H1 (cell line): ENCODE data around the gene CEBPA. TPM values are rescaled to one million over a fixed set of nuclear protein-coding genes. Genes with fewer than 3 reads are reported as not detected.

ENCODE experiments used
- CTCF ChIA-PET: fragments of 300-600 bp; sonication (Branson Sonifier 250); formaldehyde crosslinking; loops from one replicate; lab custom pipeline; 2021; ENCODE audit not compliant: partially characterized antibody; lab: Charles Lee
- POLR2A ChIA-PET: fragments of 300-600 bp; sonication (Branson Sonifier 250); formaldehyde crosslinking; loops from one replicate; lab custom pipeline; 2021; ENCODE audit warnings: inconsistent platforms; ENCODE audit not compliant: partially characterized antibody; lab: Charles Lee
- DNase-seq, 2 experiments: peaks; one replicate each; pipeline versions ENCODE4 v3.0.0 to v3.0.0-alpha.2; 2010 to 2022; ENCODE audit warnings: low spot score in 2 of 2, low read depth in 1 of 2, mixed read lengths in 1 of 2
- FAIRE-seq: peaks from 2 replicates; lab custom pipeline; 2011; peaks lifted over from hg19 to GRCh38; lab: Jason Lieb, UNC
- H2AFZ ChIP-seq: 2 replicates; pipeline ENCODE4 v1.8.1; 2012; ENCODE audit warnings: low read length, inconsistent platforms
- H2AK5ac ChIP-seq: 2 replicates; pipeline ENCODE4 v1.6.1; 2013; ENCODE audit warnings: low read depth, low read length
- H2BK120ac ChIP-seq: replicated peaks from 2 replicates; pipeline ENCODE3; 2013; ENCODE audit warnings: low read depth, low read length, inconsistent platforms
- H2BK12ac ChIP-seq: 2 replicates; pipeline ENCODE4 v1.6.1; 2013; ENCODE audit warnings: low read depth, low read length
- H2BK15ac ChIP-seq: 2 replicates; pipeline ENCODE4 v1.6.1; 2013; ENCODE audit warnings: low read length
- H2BK20ac ChIP-seq: 2 replicates; pipeline ENCODE4 v1.6.1; 2013; ENCODE audit warnings: low read length
- H2BK5ac ChIP-seq: 2 replicates; pipeline ENCODE4 v1.6.1; 2013; ENCODE audit warnings: low read depth, low read length
- H3K14ac ChIP-seq: 2 replicates; pipeline ENCODE4 v1.6.1; 2013; ENCODE audit warnings: inconsistent platforms; ENCODE audit not compliant: insufficient read length
- H3K18ac ChIP-seq: 2 replicates; pipeline ENCODE4 v1.6.1; 2013; ENCODE audit warnings: low read length; ENCODE audit errors: extremely low read depth
- H3K23ac ChIP-seq: 2 replicates; pipeline ENCODE4 v1.6.1; 2013; ENCODE audit warnings: inconsistent platforms; ENCODE audit not compliant: insufficient read length
- H3K23me2 ChIP-seq: 2 replicates; pipeline ENCODE4 v1.6.1; 2013; ENCODE audit warnings: low read depth, low read length
- H3K27ac ChIP-seq: 2 replicates; pipeline ENCODE4 v1.6.1; 2011; ENCODE audit warnings: low read depth, low read length, inconsistent platforms
- H3K27me3 ChIP-seq, 4 experiments: replicated peaks in 1 of 4; 1 replicate in 1 of 4; 2 replicates in 3 of 4; pipeline versions ENCODE4 v1.6.1 to v1.8.1; 2011 to 2013; ENCODE audit warnings: low read length in 3 of 4, mild to moderate bottlenecking in 3 of 4, inconsistent platforms in 2 of 4, mixed read lengths in 2 of 4, moderate library complexity in 1 of 4; ENCODE audit not compliant: control insufficient read depth in 3 of 4, insufficient read depth in 3 of 4; ENCODE audit errors: extremely low read depth in 1 of 4
- H3K36me3 ChIP-seq, 4 experiments: 2 replicates each; pipeline versions ENCODE4 v1.6.1 to v1.8.1; 2011 to 2013; ENCODE audit warnings: mild to moderate bottlenecking in 4 of 4, low read length in 3 of 4, moderate library complexity in 2 of 4, control low read depth in 1 of 4, inconsistent platforms in 1 of 4; ENCODE audit not compliant: insufficient read depth in 4 of 4, control insufficient read depth in 2 of 4
- H3K4ac ChIP-seq: replicated peaks from 2 replicates; pipeline ENCODE3; 2013; ENCODE audit warnings: low read length, low read depth, mixed read lengths, inconsistent platforms; ENCODE audit not compliant: insufficient read length
- H3K4me1 ChIP-seq, 4 experiments: replicated peaks in 1 of 4; 1 replicate in 1 of 4; 2 replicates in 3 of 4; pipeline versions ENCODE4 v1.6.1 to v1.8.1; 2011 to 2013; ENCODE audit warnings: low read length in 3 of 4, inconsistent platforms in 2 of 4, mixed read lengths in 1 of 4; ENCODE audit not compliant: insufficient read depth in 4 of 4, control insufficient read depth in 3 of 4
- H3K4me2 ChIP-seq, 2 experiments: 2 replicates each; pipeline versions ENCODE4 v1.6.1 to v1.8.1; 2011 to 2013; ENCODE audit warnings: low read depth in 2 of 2, low read length in 2 of 2, control low read depth in 1 of 2, inconsistent platforms in 1 of 2, mild to moderate bottlenecking in 1 of 2; ENCODE audit not compliant: insufficient read depth in 1 of 2
- H3K4me3 ChIP-seq, 4 experiments: fragments of 200-600, 300-600 bp in 1 of 4; sonication (generic), shearing (Covaris generic), sonication (Bioruptor Twin) in 1 of 4; 2 replicates each; pipeline versions ENCODE4 v1.5.1 to v1.8.1; 2011 to 2016; ENCODE audit warnings: low read length in 4 of 4, low read depth in 3 of 4, control low read depth in 2 of 4, inconsistent platforms in 2 of 4, mild to moderate bottlenecking in 2 of 4, mixed read lengths in 1 of 4, moderate library complexity in 1 of 4; ENCODE audit not compliant: insufficient read depth in 2 of 4; ENCODE audit errors: extremely low read depth in 1 of 4
- H3K56ac ChIP-seq: replicated peaks from 2 replicates; pipeline ENCODE3; 2013; ENCODE audit warnings: low read depth, mild to moderate bottlenecking, mixed read lengths, low read length, inconsistent platforms; ENCODE audit not compliant: insufficient read length
- H3K79me1 ChIP-seq: 2 replicates; pipeline ENCODE4 v1.6.1; 2013; ENCODE audit warnings: low read depth, low read length, control low read depth
- H3K79me2 ChIP-seq, 2 experiments: 2 replicates each; pipeline versions ENCODE4 v1.6.1 to v1.8.1; 2012 to 2013; ENCODE audit warnings: low read length in 2 of 2, mild to moderate bottlenecking in 2 of 2, inconsistent platforms in 1 of 2; ENCODE audit not compliant: insufficient read depth in 2 of 2, control insufficient read depth in 1 of 2
- H3K9ac ChIP-seq, 4 experiments: replicated peaks in 1 of 4; 1 replicate in 1 of 4; 2 replicates in 3 of 4; pipeline versions ENCODE4 v1.6.1 to v1.8.1; 2011 to 2013; ENCODE audit warnings: low read depth in 3 of 4, low read length in 3 of 4, control low read depth in 2 of 4, mild to moderate bottlenecking in 2 of 4, moderate library complexity in 2 of 4, inconsistent platforms in 1 of 4; ENCODE audit errors: extremely low read depth in 1 of 4
- H3K9me3 ChIP-seq, 2 experiments: 2 replicates each; pipeline versions ENCODE4 v1.6.1 to v1.8.1; 2012 to 2013; ENCODE audit warnings: mild to moderate bottlenecking in 2 of 2, moderate library complexity in 2 of 2, control low read depth in 1 of 2, inconsistent platforms in 1 of 2, low read depth in 1 of 2, low read length in 1 of 2, mixed read lengths in 1 of 2; ENCODE audit not compliant: insufficient read depth in 2 of 2
- H4K20me1 ChIP-seq, 2 experiments: replicated peaks in 1 of 2; 2 replicates each; pipeline versions ENCODE3 to v1.8.1; 2011 to 2013; ENCODE audit warnings: inconsistent platforms in 2 of 2, low read length in 2 of 2, mild to moderate bottlenecking in 1 of 2; ENCODE audit not compliant: insufficient read depth in 2 of 2, control insufficient read depth in 1 of 2
- H4K5ac ChIP-seq: 2 replicates; pipeline ENCODE4 v1.6.1; 2013; ENCODE audit warnings: low read length, low read depth, mixed read lengths, inconsistent platforms; ENCODE audit not compliant: insufficient read length
- H4K8ac ChIP-seq: 2 replicates; pipeline ENCODE4 v1.8.0; 2013; ENCODE audit warnings: mild to moderate bottlenecking, moderate library complexity, low read length, inconsistent platforms; ENCODE audit not compliant: insufficient read depth; ENCODE audit errors: extremely low read depth
- H4K91ac ChIP-seq: replicated peaks from 2 replicates; pipeline ENCODE3; 2013; ENCODE audit warnings: low read length, mixed read lengths, inconsistent platforms; ENCODE audit not compliant: insufficient read length
- ATF3 ChIP-seq: IDR thresholded peaks from 2 replicates; pipeline ENCODE4 v1.6.1; 2011; ENCODE audit warnings: low read depth, mild to moderate bottlenecking, low read length; ENCODE audit not compliant: insufficient read depth
- BRCA1 ChIP-seq: IDR thresholded peaks from 2 replicates; pipeline ENCODE4 v1.6.1; 2012; ENCODE audit warnings: low read depth, low read length, improper control_type of control experiment
- CEBPB ChIP-seq: IDR thresholded peaks from 2 replicates; pipeline ENCODE4 v1.6.1; 2012; ENCODE audit warnings: low read depth, low read length
- CTCF ChIP-seq, 3 experiments: IDR thresholded peaks; 1 replicate in 2 of 3; 2 replicates in 1 of 3; pipeline versions ENCODE4 v1.5.1 to v1.6.1; 2011; ENCODE audit warnings: low read length in 3 of 3, mild to moderate bottlenecking in 3 of 3, inconsistent platforms in 2 of 3, low read depth in 1 of 3, moderate library complexity in 1 of 3; ENCODE audit not compliant: insufficient read depth in 1 of 3; ENCODE audit errors: control extremely low read depth in 1 of 3
- POLR2A ChIP-seq, 2 experiments: IDR thresholded peaks; 1 replicate in 1 of 2; 2 replicates in 1 of 2; pipeline ENCODE4 v1.6.1; 2011; ENCODE audit warnings: low read depth in 2 of 2, low read length in 2 of 2, mild to moderate bottlenecking in 2 of 2; ENCODE audit errors: control extremely low read depth in 1 of 2
- SIX5 ChIP-seq: IDR thresholded peaks from 2 replicates; pipeline ENCODE4 v1.6.1; 2011; ENCODE audit warnings: mild to moderate bottlenecking, low read depth, low read length
- SUZ12 ChIP-seq: fragments of 200-600 bp; sonication (generic); IDR thresholded peaks from 2 replicates; pipeline ENCODE4 v1.6.1; 2012; ENCODE audit warnings: mild to moderate bottlenecking, inconsistent platforms, low read length, moderate library complexity, mixed read lengths
- USF2 ChIP-seq: IDR thresholded peaks from 2 replicates; pipeline ENCODE4 v1.6.1; 2011; ENCODE audit warnings: low read length, improper control_type of control experiment
- WGBS, 2 experiments: shearing (Covaris generic) in 1 of 2; methylation state at CpG; one replicate each; pipeline versions ENCODE4 v1.1.6 to v1.1.7; 2013 to 2015; ENCODE audit warnings: low lambda C conversion rate in 2 of 2, mixed read lengths in 2 of 2, inconsistent platforms in 1 of 2, low coverage in 1 of 2, missing lambda C conversion rate in 1 of 2; ENCODE audit not compliant: insufficient replicate concordance in 2 of 2, insufficient coverage in 1 of 2, insufficient read length in 1 of 2; ENCODE audit errors: extremely low coverage in 1 of 2, missing lambda C conversion rate in 1 of 2; 5-methylcytosine and 5-hydroxymethylcytosine counted together
- polyA plus RNA-seq, 7 experiments: library from polyadenylated mRNA; depleted of rRNA in 3 of 7; stranded (reverse) in 5 of 7; unstranded in 2 of 7; fragments of >200 nt in 5 of 7; fragments of 200-250 nt in 2 of 7; gene quantifications; 1 replicate in 5 of 7; 2 replicates in 1 of 7; 4 replicates in 1 of 7; pipeline versions ENCODE4 v1.2.1 to v1.2.3, GENCODE V29; 2011 to 2013; ENCODE audit warnings: missing spikeins in 2 of 7, mixed read lengths in 2 of 7
- total RNA-seq: library from RNA; stranded (reverse); fragmentation: NEBNext Ultra II Directional; extraction: Animal tissue kit (Norgen Biotek cat#: 25700); gene quantifications from 2 replicates; pipeline ENCODE4 v1.2.1, GENCODE V29; 2021

Gene CEBPA
- total and polyA plus RNA-seq, 2 of the 8 experiments (the other 6 are each of a cell fraction or from before 2014, with no cell fraction given): 2.0 to 2.7 TPM

GRCh38 chr19:33288666-33289065 lies 13.7 kb downstream of the CEBPA start:
- no peak overlapping the region for H3K56ac ChIP-seq
- DNase-seq (no peak), FAIRE-seq (no peak)
- no peak overlapping the region for H3K4me3 ChIP-seq
- no peak overlapping the region for H3K27ac ChIP-seq
- H4K8ac ChIP-seq: no peak overlapping the region
- H3K79me2 ChIP-seq: no peaks in the 10 kb centered on the region
- no peak overlapping the region for H2AK5ac ChIP-seq
- H3K23me2 ChIP-seq: 0 out of 2 replicates have a peak, but pooled peaks cover 3% of the 10 kb centered on the region
- no peak overlapping the region for H4K91ac ChIP-seq
- no peaks in the 10 kb centered on the region; a peak in 1 of 8 replicates for H3K36me3 ChIP-seq
- H3K18ac ChIP-seq: no peak overlapping the region
- no peak overlapping the region for H4K5ac ChIP-seq
- no peak overlapping the region for H3K23ac ChIP-seq
- no peak overlapping the region for H2BK12ac ChIP-seq
- no peak overlapping the region for H2BK5ac ChIP-seq
- POLR2A ChIA-PET: interaction anchor here (4.7 kb wide), 1 partner anchor 11 kb away, joined by 16 read pairs; no protein-coding TSS in a partner anchor
- peaks cover 0 to 13% (median 2%) of the 10 kb centered on the region in 4 experiments; a peak in 5 of 7 replicates for H3K4me1 ChIP-seq
- no peaks in the 10 kb centered on the region for H4K20me1 ChIP-seq
- H3K79me1 ChIP-seq: no peaks in the 10 kb centered on the region
- 77% methylated on average over 1 of the region's 1 CpG; no CpG with 5 or more reads in 1 of the 2 experiments for WGBS, 2 experiments
- H3K4ac ChIP-seq: no peak overlapping the region
- no peak overlapping the region for H2AFZ ChIP-seq
- H3K27me3 ChIP-seq: no peaks in the 10 kb centered on the region
- H3K9ac ChIP-seq: no peak overlapping the region
- no peak overlapping the region for H3K14ac ChIP-seq
- H2BK20ac ChIP-seq: no peak overlapping the region
- CTCF ChIA-PET: interaction anchor here (1.7 kb wide), 1 partner anchor 109 kb away, joined by 5 read pairs; no protein-coding TSS in a partner anchor
- no peak overlapping the region for H2BK15ac ChIP-seq
- H2BK120ac ChIP-seq: no peak overlapping the region
- H3K4me2 ChIP-seq: no peak overlapping the region
- H3K9me3 ChIP-seq: peaks cover 0 to 5% of the 10 kb centered on the region in 2 experiments; a peak in 1 of 4 replicates
- TF ChIP-seq USF2: no peak
- TF ChIP-seq SUZ12: no peak
- no peak for TF ChIP-seq POLR2A (IDR thresholded peaks at IDR 0.05; ENCODE audit: control extremely low read depth in 1 of 2, low read depth in 2 of 2, low read length in 2 of 2)
- no peak for TF ChIP-seq CEBPB
- no peak for TF ChIP-seq BRCA1
- TF ChIP-seq SIX5: no peak
- no peak for TF ChIP-seq CTCF (IDR thresholded peaks at IDR 0.05; ENCODE audit: control extremely low read depth in 1 of 3, insufficient read depth in 1 of 3, low read depth in 1 of 3, low read length in 3 of 3)
- no peak for TF ChIP-seq ATF3
